ENCODE data around the gene ZDHHC18. TPM values are rescaled to one million over a fixed set of nuclear protein-coding genes. Genes with fewer than 3 reads are reported as not detected.

Gene ZDHHC18
- total RNA-seq, 1 donor from 2014 or later: 22.3 TPM

DNA sequence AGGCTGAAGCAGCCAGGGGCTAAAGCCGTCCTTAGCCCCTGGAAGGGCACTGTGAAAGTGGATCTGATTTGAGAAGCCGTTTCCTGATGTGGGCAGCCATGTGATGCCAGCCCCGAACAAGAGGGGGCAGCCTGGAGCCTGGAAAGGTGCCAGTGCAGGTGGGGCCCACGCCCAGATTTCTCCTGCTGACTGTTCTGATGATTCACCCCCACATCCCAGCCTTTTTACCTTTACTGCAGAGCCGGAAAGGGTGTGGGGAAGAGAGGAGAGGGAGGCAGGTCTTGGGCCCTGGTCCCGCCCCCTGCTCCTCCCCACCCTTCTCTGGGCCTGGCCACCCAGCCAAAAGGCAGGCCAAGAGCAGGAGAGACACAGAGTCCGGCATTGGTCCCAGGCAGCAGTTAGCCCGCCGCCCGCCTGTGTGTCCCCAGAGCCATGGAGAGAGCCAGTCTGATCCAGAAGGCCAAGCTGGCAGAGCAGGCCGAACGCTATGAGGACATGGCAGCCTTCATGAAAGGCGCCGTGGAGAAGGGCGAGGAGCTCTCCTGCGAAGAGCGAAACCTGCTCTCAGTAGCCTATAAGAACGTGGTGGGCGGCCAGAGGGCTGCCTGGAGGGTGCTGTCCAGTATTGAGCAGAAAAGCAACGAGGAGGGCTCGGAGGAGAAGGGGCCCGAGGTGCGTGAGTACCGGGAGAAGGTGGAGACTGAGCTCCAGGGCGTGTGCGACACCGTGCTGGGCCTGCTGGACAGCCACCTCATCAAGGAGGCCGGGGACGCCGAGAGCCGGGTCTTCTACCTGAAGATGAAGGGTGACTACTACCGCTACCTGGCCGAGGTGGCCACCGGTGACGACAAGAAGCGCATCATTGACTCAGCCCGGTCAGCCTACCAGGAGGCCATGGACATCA, 36.5 kb downstream of the ZDHHC18 start, which contains the start of gene SFN:
SFN (plus strand) TSS at position 369 of the 904 bp plus-strand sequence; CDS start at position 433, 64 bp downstream.
- H4K20me1 ChIP-seq (ENCODE audit: insufficient read depth, low read length): no peaks in the 10 kb centered on the region
- H3K27ac Mint-ChIP-seq (ENCODE audit: unreplicated experiment): peak within 1 kb of the TSS; percentile 53
- peak within 1 kb of the TSS; percentile 78 for H3K9ac ChIP-seq (ENCODE audit: low read length)
- no peaks in the 10 kb centered on the region for H3K36me3 Mint-ChIP-seq (ENCODE audit: low read depth, unreplicated experiment)
- H3K4me1 Mint-ChIP-seq (ENCODE audit: low read depth, unreplicated experiment): peaks cover 9% of the 10 kb centered on the region
- no peak for TF ChIP-seq EZH2 (IDR thresholded peaks at IDR 0.05; ENCODE audit: insufficient read depth, low read length)
- TF ChIP-seq, protein P1, sequence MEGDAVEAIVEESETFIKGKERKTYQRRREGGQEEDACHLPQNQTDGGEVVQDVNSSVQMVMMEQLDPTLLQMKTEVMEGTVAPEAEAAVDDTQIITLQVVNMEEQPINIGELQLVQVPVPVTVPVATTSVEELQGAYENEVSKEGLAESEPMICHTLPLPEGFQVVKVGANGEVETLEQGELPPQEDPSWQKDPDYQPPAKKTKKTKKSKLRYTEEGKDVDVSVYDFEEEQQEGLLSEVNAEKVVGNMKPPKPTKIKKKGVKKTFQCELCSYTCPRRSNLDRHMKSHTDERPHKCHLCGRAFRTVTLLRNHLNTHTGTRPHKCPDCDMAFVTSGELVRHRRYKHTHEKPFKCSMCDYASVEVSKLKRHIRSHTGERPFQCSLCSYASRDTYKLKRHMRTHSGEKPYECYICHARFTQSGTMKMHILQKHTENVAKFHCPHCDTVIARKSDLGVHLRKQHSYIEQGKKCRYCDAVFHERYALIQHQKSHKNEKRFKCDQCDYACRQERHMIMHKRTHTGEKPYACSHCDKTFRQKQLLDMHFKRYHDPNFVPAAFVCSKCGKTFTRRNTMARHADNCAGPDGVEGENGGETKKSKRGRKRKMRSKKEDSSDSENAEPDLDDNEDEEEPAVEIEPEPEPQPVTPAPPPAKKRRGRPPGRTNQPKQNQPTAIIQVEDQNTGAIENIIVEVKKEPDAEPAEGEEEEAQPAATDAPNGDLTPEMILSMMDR (IDR thresholded peaks at IDR 0.05; ENCODE audit: insufficient read depth, low read depth, low read length): no peak
- H3K27me3 ChIP-seq (ENCODE audit: insufficient read depth, low read length): no peaks in the 10 kb centered on the region
- no peaks in the 10 kb centered on the region for H3K36me3 ChIP-seq (ENCODE audit: insufficient read depth, low read length)
- H3K9me3 Mint-ChIP-seq (ENCODE audit: unreplicated experiment): peaks cover 3% of the 10 kb centered on the region
- H3K4me3 ChIP-seq (ENCODE audit: insufficient read depth, low read depth, low read length): no peak within 1 kb of the TSS
- peak within 1 kb of the TSS; percentile 50 for H3K4me3 Mint-ChIP-seq (ENCODE audit: unreplicated experiment)
- no peaks in the 10 kb centered on the region for H3K79me2 ChIP-seq (ENCODE audit: insufficient read depth, low read length)
- no peaks in the 10 kb centered on the region for H3K27me3 Mint-ChIP-seq (ENCODE audit: low read depth, unreplicated experiment)
- peaks cover 13% of the 10 kb centered on the region for H3K4me1 ChIP-seq (ENCODE audit: insufficient read depth, low read length)
- no peaks in the 10 kb centered on the region for H3K9me3 ChIP-seq (ENCODE audit: insufficient read depth, low read depth, low read length)
- H3K4me2 ChIP-seq (ENCODE audit: low read length): peak within 1 kb of the TSS; percentile 99
- peak within 1 kb of the TSS; percentile 96 for H2AFZ ChIP-seq (ENCODE audit: low read depth, low read length)
- FAIRE-seq: no peak
- H3K27ac ChIP-seq (ENCODE audit: low read depth, low read length): no peak within 1 kb of the TSS
- DNase-seq (ENCODE audit: low read depth): no peak

DNA sequence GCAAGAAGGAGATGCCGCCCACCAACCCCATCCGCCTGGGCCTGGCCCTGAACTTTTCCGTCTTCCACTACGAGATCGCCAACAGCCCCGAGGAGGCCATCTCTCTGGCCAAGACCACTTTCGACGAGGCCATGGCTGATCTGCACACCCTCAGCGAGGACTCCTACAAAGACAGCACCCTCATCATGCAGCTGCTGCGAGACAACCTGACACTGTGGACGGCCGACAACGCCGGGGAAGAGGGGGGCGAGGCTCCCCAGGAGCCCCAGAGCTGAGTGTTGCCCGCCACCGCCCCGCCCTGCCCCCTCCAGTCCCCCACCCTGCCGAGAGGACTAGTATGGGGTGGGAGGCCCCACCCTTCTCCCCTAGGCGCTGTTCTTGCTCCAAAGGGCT, 37.2 kb downstream of the ZDHHC18 start:
- peak overlapping the region; percentile 53 for H3K27ac Mint-ChIP-seq (ENCODE audit: unreplicated experiment)
- no peak overlapping the region for H3K4me3 Mint-ChIP-seq (ENCODE audit: unreplicated experiment)

More for the DNA sequence above, 37.2 kb downstream of the ZDHHC18 start:
- TF ChIP-seq, protein P1 (IDR thresholded peaks at IDR 0.05; ENCODE audit: insufficient read depth, low read depth, low read length): no peak
- TF ChIP-seq EZH2 (IDR thresholded peaks at IDR 0.05; ENCODE audit: insufficient read depth, low read length): no peak
- Histone ChIP-seq H3K27ac (ENCODE audit: low read depth, low read length) (no peak overlapping the region), H3K9me3 (ENCODE audit: insufficient read depth, low read depth, low read length) (no peaks in the 10 kb centered on the region), H4K20me1 (ENCODE audit: insufficient read depth, low read length) (no peaks in the 10 kb centered on the region), H3K9ac (ENCODE audit: low read length) (peak overlapping the region; percentile 78), H3K79me2 (ENCODE audit: insufficient read depth, low read length) (no peaks in the 10 kb centered on the region), H3K4me2 (ENCODE audit: low read length) (peak overlapping the region; percentile 99), H3K27me3 (ENCODE audit: insufficient read depth, low read length) (no peaks in the 10 kb centered on the region), H3K4me3 (ENCODE audit: insufficient read depth, low read depth, low read length) (no peak overlapping the region), H3K4me1 (ENCODE audit: insufficient read depth, low read length) (peaks cover 13% of the 10 kb centered on the region), H2AFZ (ENCODE audit: low read depth, low read length) (no peak overlapping the region), H3K36me3 (ENCODE audit: insufficient read depth, low read length) (no peaks in the 10 kb centered on the region)
- H3K4me1 Mint-ChIP-seq (ENCODE audit: low read depth, unreplicated experiment): peaks cover 9% of the 10 kb centered on the region
- no peaks in the 10 kb centered on the region for H3K27me3 Mint-ChIP-seq (ENCODE audit: low read depth, unreplicated experiment)
- no peak for DNase-seq (ENCODE audit: low read depth)
- H3K9me3 Mint-ChIP-seq (ENCODE audit: unreplicated experiment): peaks cover 3% of the 10 kb centered on the region
- H3K36me3 Mint-ChIP-seq (ENCODE audit: low read depth, unreplicated experiment): no peaks in the 10 kb centered on the region
- no peak for FAIRE-seq
